Stimulated activated naive CD8-positive, alpha-beta T cell treated with anti-CD3 and anti-CD28 coated beads, Interleukin-15, Interleukin-2, amounts not matched to agents 100 U/mL and 50 U/mL, for 24 hours (primary cell): Measurements from ENCODE around the gene LRRC73.
"Not testable (repeated sequence)": the region's sequence is repeated elsewhere in the genome, so short reads cannot be mapped to it uniquely, and the experiment has no call there.

Experiments used
- ATAC-seq: fragments of 150-1000 bp; cut with Tn5 transposase; one replicate; pipeline ENCODE4 v1.10.0; 2021
- DNase-seq: peaks from one replicate; pipeline ENCODE4 v3.0.0; 2021

LRRC73 gene

DNA sequence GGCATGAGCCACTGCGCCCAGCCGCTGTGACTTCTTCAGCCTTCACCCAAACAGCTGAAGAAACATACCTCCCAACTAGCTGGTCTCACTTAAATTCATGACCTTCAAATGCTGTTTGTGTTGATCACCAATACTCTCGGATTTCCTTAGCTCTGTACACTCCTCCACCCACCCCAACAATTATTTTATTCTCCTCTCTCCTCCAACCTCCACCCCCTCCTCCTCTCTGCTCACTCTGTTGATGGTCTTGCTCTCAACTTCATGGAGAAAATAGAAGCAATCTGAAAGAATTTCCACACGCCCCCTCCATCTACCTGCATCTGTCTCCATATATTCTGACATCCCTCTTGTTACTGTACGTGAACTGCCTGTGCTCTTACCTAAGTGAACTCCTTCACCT, 48.2 kb downstream of the LRRC73 start:
- ATAC-seq (no peak), DNase-seq (no peak)

DNA sequence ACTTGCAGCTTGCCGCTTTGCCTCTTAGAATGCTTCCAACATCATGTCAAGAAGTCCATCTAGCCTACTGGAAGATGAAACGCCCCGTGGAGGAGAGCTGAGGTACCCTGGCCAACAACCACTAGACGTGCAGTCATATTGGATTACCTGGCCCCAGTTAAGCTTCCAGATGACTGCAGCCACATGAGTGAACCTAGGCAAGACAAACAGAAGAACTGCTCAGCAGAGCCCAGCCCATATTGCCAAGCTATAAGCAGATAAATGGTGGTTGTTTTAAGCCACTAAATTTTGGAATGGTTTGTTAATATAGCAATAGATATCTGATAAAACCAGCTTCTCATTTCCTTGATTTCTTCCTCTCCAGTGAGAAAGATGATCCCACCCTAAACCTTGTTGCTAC, 50.1 kb downstream of the LRRC73 start:
- DNase-seq (no peak), ATAC-seq (no peak)

DNA sequence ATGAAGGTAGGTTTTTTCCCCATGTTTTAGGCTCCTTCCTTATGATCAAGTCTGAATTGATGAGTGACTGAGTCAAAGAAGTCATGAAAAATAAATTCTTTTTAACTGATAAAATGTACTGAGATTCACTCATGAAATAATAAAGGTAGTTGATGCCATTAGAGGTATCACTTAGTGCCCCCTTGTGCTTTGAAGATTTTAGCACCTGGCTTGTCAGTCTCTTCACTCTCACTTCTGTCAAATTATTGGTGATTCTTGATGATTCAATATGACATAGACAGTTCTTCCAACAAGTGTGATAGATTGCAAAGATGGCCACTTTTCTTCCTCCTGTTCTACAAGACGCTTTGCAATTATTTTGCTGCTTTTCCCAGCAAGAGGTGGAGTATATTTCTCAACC, 50.6 kb downstream of the LRRC73 start:
- ATAC-seq, result no peak
- DNase-seq, result no peak

DNA sequence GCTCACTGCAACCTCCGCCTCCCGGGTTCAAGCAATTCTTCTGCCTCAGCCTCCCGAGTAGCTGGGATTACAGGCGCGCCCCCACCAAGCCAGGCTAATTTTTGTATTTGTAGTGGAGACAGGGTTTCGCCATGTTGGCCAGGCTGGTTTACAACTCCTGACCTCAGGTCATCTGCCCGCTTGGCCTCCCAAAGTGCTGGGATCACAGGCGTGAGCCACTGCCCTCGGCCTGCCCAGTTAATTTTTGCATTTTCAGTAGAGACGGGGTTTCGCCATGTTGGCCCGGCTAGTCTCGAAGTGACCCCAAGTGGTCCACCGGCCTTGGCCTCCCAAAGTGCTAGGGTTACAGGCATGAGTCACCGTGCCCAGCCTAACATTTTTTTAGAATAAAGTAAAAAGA, 52.0 kb downstream of the LRRC73 start:
- ATAC-seq, DNase-seq: not testable (repeated sequence)

DNA sequence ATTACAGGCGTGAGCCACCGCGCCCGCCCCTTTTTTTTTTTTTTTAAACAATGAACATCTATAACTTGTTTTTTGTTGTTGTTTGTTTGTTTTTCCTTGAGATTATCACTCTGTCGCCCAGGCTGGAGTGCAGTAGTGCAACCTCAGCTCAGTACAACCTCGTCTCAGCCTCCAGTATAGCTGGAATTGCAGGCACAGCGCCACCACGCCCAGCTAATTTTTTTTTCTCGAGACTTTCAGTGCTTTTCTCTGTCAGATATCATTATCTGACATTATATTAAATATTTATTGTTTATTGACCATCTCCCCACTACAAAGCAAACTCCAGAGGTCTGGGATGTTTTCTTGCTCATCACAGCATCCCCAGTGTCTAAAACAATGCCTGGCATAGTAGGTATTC, 52.5 kb downstream of the LRRC73 start:
- ATAC-seq (no peak), DNase-seq (no peak)
